ENCODE data around the gene HECTD4. TPM values are rescaled to one million over a fixed set of nuclear protein-coding genes. Genes with fewer than 3 reads are reported as not detected.

The HECTD4 gene
- total and polyA plus RNA-seq, 2 experiments from 2014 or later, result 25.7 to 36.9 TPM

DNA sequence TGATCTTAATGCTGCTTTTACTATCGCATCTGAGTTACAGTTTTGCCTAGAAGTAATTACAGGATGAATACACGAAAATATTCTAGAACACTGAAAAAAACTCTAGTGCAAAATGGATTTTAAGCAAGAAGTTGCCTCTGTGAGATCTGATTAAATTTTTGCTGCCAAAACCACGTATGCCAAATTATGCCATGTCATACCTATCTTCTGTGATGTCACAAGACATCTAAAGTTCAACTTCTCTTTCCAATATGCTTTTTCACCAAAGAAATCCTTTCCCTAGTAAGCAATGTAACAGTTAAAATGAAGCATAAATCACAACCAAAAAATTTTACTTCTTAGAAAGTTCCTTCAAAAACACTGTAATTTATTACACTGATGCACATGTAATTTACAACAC is 39.6 kb downstream of the HECTD4 start:
- Histone ChIP-seq H3K27me3 (ENCODE audit: insufficient read depth) (no peaks in the 10 kb centered on the region), H3F3A (replicated peaks; ENCODE audit: low read depth) (no peaks in the 10 kb centered on the region), H3K4me3 (no peak overlapping the region), H2AFZ (no peak overlapping the region), H3K4me1 (ENCODE audit: insufficient read depth) (peaks cover 20% of the 10 kb centered on the region), H3K9me2 (ENCODE audit: insufficient read depth) (no peaks in the 10 kb centered on the region), H3K27ac (ENCODE audit: low read depth) (no peak overlapping the region), H3K4me2 (no peak overlapping the region), H4K20me1 (replicated peaks; ENCODE audit: insufficient read depth) (no peaks in the 10 kb centered on the region), H3K79me2 (replicated peaks; ENCODE audit: insufficient read depth) (peaks cover 61% of the 10 kb centered on the region), H3K36me3 (ENCODE audit: insufficient read depth) (no peaks in the 10 kb centered on the region)
- peak overlapping the region; percentile 26; the same call in 1 of the 2 replicates for H3K27ac Mint-ChIP-seq
- no peaks in the 10 kb centered on the region for H3K36me3 Mint-ChIP-seq (ENCODE audit: low read depth)
- H3K9me3 Mint-ChIP-seq, result no peaks in the 10 kb centered on the region
- ATAC-seq, result no peak
- no peak for DNase-seq (ENCODE audit: low spot score)
- TF ChIP-seq, protein P1, sequence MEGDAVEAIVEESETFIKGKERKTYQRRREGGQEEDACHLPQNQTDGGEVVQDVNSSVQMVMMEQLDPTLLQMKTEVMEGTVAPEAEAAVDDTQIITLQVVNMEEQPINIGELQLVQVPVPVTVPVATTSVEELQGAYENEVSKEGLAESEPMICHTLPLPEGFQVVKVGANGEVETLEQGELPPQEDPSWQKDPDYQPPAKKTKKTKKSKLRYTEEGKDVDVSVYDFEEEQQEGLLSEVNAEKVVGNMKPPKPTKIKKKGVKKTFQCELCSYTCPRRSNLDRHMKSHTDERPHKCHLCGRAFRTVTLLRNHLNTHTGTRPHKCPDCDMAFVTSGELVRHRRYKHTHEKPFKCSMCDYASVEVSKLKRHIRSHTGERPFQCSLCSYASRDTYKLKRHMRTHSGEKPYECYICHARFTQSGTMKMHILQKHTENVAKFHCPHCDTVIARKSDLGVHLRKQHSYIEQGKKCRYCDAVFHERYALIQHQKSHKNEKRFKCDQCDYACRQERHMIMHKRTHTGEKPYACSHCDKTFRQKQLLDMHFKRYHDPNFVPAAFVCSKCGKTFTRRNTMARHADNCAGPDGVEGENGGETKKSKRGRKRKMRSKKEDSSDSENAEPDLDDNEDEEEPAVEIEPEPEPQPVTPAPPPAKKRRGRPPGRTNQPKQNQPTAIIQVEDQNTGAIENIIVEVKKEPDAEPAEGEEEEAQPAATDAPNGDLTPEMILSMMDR (conservative IDR thresholded peaks at IDR 0.05; ENCODE audit: low read depth in 2 of 2), result no peak
- TF ChIP-seq EZH2 (IDR thresholded peaks at IDR 0.05; ENCODE audit: low read depth, unreplicated experiment), result no peak
- H3K4me3 Mint-ChIP-seq, result no peak overlapping the region
- peaks cover 28% of the 10 kb centered on the region for H3K4me1 Mint-ChIP-seq
- no peaks in the 10 kb centered on the region for H3K27me3 Mint-ChIP-seq (ENCODE audit: insufficient read depth, low read depth, poor library complexity)

DNA sequence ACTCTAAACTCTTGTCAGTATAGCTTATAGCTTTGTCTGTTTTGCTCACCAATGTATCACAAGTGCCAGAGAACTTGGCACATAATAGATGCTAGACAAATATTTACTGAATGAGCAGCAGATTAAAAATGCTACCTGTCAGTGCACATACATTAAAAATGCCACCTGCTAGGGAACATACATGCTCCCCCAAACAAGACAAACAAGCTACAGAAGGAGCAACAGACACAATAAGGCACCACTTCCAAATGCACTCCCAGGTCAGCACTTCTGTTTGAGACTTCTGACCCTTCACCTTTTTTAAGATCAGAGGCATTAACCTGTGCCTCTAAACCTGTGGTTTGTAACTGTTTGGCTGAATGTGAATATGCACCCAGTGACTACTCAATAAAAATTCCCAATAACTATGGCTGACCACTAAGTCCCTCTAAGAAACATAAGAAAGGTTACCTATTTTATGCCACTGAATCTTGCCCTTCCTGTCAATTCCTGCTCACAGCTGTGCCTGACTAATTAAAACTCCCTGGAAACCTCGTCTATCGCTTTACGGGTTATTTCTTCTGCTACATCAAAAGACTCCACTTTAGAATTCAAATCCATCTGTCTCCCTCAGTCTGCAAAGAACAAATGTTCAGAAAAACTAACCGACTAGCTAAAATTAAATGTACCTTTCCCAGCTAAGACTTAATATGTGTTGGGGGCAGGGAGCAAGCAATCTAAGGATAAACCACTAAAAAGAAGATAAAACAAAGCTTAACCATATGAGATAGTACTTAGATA is 41.0 kb downstream of the HECTD4 start:
- no peaks in the 10 kb centered on the region for H3K27me3 Mint-ChIP-seq (ENCODE audit: insufficient read depth, low read depth, poor library complexity)
- no peaks in the 10 kb centered on the region for H3K36me3 Mint-ChIP-seq (ENCODE audit: low read depth)
- TF ChIP-seq ZNF331 (CRISPR knock-in tag; IDR thresholded peaks at IDR 0.05; ENCODE audit: low read depth) (no peak), NANOG (IDR thresholded peaks at IDR 0.05; ENCODE audit: borderline replicate concordance) (no peak), CREB1 (CRISPR knock-in tag; IDR thresholded peaks at IDR 0.05; ENCODE audit: low read depth) (no peak), EZH2phosphoT487 (IDR thresholded peaks at IDR 0.05; ENCODE audit: unreplicated experiment) (no peak), POLR2AphosphoS5 (IDR thresholded peaks at IDR 0.05; ENCODE audit: low read depth) (no peak), EZH2 (IDR thresholded peaks at IDR 0.05; ENCODE audit: low read depth, unreplicated experiment) (no peak)
- TF ChIP-seq, protein P2, sequence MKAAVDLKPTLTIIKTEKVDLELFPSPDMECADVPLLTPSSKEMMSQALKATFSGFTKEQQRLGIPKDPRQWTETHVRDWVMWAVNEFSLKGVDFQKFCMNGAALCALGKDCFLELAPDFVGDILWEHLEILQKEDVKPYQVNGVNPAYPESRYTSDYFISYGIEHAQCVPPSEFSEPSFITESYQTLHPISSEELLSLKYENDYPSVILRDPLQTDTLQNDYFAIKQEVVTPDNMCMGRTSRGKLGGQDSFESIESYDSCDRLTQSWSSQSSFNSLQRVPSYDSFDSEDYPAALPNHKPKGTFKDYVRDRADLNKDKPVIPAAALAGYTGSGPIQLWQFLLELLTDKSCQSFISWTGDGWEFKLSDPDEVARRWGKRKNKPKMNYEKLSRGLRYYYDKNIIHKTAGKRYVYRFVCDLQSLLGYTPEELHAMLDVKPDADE (IDR thresholded peaks at IDR 0.05), result no peak
- TF ChIP-seq, protein P1 (conservative IDR thresholded peaks at IDR 0.05; ENCODE audit: low read depth in 2 of 2), result no peak
- TF ChIP-seq, protein P3, sequence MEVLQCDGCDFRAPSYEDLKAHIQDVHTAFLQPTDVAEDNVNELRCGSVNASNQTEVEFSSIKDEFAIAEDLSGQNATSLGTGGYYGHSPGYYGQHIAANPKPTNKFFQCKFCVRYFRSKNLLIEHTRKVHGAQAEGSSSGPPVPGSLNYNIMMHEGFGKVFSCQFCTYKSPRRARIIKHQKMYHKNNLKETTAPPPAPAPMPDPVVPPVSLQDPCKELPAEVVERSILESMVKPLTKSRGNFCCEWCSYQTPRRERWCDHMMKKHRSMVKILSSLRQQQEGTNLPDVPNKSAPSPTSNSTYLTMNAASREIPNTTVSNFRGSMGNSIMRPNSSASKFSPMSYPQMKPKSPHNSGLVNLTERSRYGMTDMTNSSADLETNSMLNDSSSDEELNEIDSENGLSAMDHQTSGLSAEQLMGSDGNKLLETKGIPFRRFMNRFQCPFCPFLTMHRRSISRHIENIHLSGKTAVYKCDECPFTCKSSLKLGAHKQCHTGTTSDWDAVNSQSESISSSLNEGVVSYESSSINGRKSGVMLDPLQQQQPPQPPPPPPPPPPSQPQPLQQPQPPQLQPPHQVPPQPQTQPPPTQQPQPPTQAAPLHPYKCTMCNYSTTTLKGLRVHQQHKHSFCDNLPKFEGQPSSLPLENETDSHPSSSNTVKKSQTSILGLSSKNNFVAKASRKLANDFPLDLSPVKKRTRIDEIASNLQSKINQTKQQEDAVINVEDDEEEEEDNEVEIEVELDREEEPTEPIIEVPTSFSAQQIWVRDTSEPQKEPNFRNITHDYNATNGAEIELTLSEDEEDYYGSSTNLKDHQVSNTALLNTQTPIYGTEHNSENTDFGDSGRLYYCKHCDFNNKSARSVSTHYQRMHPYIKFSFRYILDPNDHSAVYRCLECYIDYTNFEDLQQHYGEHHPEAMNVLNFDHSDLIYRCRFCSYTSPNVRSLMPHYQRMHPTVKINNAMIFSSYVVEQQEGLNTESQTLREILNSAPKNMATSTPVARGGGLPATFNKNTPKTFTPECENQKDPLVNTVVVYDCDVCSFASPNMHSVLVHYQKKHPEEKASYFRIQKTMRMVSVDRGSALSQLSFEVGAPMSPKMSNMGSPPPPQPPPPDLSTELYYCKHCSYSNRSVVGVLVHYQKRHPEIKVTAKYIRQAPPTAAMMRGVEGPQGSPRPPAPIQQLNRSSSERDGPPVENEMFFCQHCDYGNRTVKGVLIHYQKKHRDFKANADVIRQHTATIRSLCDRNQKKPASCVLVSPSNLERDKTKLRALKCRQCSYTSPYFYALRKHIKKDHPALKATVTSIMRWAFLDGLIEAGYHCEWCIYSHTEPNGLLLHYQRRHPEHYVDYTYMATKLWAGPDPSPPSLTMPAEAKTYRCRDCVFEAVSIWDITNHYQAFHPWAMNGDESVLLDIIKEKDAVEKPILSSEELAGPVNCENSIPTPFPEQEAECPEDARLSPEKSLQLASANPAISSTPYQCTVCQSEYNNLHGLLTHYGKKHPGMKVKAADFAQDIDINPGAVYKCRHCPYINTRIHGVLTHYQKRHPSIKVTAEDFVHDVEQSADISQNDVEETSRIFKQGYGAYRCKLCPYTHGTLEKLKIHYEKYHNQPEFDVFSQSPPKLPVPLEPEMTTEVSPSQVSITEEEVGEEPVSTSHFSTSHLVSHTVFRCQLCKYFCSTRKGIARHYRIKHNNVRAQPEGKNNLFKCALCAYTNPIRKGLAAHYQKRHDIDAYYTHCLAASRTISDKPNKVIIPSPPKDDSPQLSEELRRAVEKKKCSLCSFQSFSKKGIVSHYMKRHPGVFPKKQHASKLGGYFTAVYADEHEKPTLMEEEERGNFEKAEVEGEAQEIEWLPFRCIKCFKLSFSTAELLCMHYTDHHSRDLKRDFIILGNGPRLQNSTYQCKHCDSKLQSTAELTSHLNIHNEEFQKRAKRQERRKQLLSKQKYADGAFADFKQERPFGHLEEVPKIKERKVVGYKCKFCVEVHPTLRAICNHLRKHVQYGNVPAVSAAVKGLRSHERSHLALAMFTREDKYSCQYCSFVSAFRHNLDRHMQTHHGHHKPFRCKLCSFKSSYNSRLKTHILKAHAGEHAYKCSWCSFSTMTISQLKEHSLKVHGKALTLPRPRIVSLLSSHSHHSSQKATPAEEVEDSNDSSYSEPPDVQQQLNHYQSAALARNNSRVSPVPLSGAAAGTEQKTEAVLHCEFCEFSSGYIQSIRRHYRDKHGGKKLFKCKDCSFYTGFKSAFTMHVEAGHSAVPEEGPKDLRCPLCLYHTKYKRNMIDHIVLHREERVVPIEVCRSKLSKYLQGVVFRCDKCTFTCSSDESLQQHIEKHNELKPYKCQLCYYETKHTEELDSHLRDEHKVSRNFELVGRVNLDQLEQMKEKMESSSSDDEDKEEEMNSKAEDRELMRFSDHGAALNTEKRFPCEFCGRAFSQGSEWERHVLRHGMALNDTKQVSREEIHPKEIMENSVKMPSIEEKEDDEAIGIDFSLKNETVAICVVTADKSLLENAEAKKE (CRISPR knock-in tag; IDR thresholded peaks at IDR 0.05), result no peak

More for the DNA sequence above, 41.0 kb downstream of the HECTD4 start:
- no peak overlapping the region for H3K4me2 ChIP-seq
- H3K79me2 ChIP-seq (replicated peaks; ENCODE audit: insufficient read depth), result peaks cover 61% of the 10 kb centered on the region
- peaks cover 9% of the 10 kb centered on the region for H3K4me1 ChIP-seq (ENCODE audit: insufficient read depth)
- Mint-ChIP-seq H3K27ac (0 out of 2 replicates have a peak overlapping the region, but pooled peaks have one; percentile 10), H3K4me3 (no peak overlapping the region), H3K9me3 (no peaks in the 10 kb centered on the region), H3K4me1 (peaks cover 20% of the 10 kb centered on the region)
- H2AFZ ChIP-seq, result no peak overlapping the region
- no peaks in the 10 kb centered on the region for H3K9me2 ChIP-seq (ENCODE audit: insufficient read depth)
- ATAC-seq (no peak), DNase-seq (ENCODE audit: low spot score) (no peak)
- no peaks in the 10 kb centered on the region for H3K27me3 ChIP-seq (ENCODE audit: insufficient read depth)
- H3F3A ChIP-seq (replicated peaks; ENCODE audit: low read depth), result no peaks in the 10 kb centered on the region
- no peak overlapping the region for H3K27ac ChIP-seq (ENCODE audit: low read depth)
- H3K4me3 ChIP-seq, result no peak overlapping the region
- H3K36me3 ChIP-seq (ENCODE audit: insufficient read depth), result no peaks in the 10 kb centered on the region
- H4K20me1 ChIP-seq (replicated peaks; ENCODE audit: insufficient read depth), result no peaks in the 10 kb centered on the region

Measured in GM23338 (cell line).